Testis (tissue), 3 donors: ENCODE measurements around the gene GPS1. TPM values are rescaled to one million over a fixed set of nuclear protein-coding genes. Genes with fewer than 3 reads are reported as not detected.

Source experiments
- DNase-seq: peaks from one replicate; pipeline ENCODE4 v3.0.0-alpha.2; 2019
- H3K27ac ChIP-seq, 2 donors: fragments of 200-600 bp; sonication (generic); one replicate each; pipeline ENCODE4 v1.5.1; 2019
- H3K27me3 ChIP-seq: fragments of 200-600 bp; sonication (generic); one replicate; pipeline ENCODE4 v1.5.1; 2019
- H3K36me3 ChIP-seq: fragments of 200-600 bp; sonication (generic); one replicate; pipeline ENCODE4 v1.5.1; 2017; ENCODE audit warnings: low read depth; ENCODE audit errors: missing control alignments
- H3K4me1 ChIP-seq: fragments of 200-600 bp; sonication (generic); one replicate; pipeline ENCODE4 v1.5.1; 2019
- H3K4me3 ChIP-seq, 2 donors: fragments of 200-600 bp; sonication (generic); one replicate each; pipeline ENCODE4 v1.5.1; 2017 to 2019
- H3K9me3 ChIP-seq: fragments of 200-600 bp; sonication (generic); one replicate; pipeline ENCODE4 v1.5.1; 2017
- CTCF ChIP-seq, 3 experiments: fragments of 450-650 bp in 2 of 3; fragments of 200-600 bp in 1 of 3; sonication (generic) in 1 of 3; IDR thresholded peaks; one replicate each; pipeline ENCODE4 v1.5.1; 2016 to 2019; ENCODE audit warnings: antibody characterized with exemption in 3 of 3, mild to moderate bottlenecking in 2 of 3, moderate library complexity in 1 of 3
- POLR2A ChIP-seq: fragments of 450-650 bp; IDR thresholded peaks from one replicate; pipeline ENCODE4 v1.6.1; 2017; ENCODE audit warnings: antibody characterized with exemption, mild to moderate bottlenecking, moderate library complexity
- WGBS, 2 donors: methylation state at CpG; one replicate each; pipeline ENCODE4 v1.1.5; 2018; 5-methylcytosine and 5-hydroxymethylcytosine counted together
- intact Hi-C: fragments of 100-400 bp; cut with DNase I; formaldehyde crosslinking; loops from one replicate; pipeline ENCODE4 v1.15.1; 2023; ENCODE audit warnings: low total_unique reads
- polyA plus RNA-seq: library from polyadenylated mRNA; stranded (reverse); fragments of 350-450 nt; fragmentation: Illumina TruSeq; extraction: RNeasy Lipid Tissue Mini Kit (QIAGEN cat#74804); gene quantifications from one replicate; pipeline ENCODE4 v1.2.3, GENCODE V29; 2014; ENCODE audit warnings: low read depth, low replicate concordance; ENCODE audit not compliant: insufficient read depth
- total RNA-seq, 2 donors: library from RNA; depleted of rRNA; stranded (reverse); fragments of >200 nt; gene quantifications; one replicate each; pipeline ENCODE4 v1.2.3, GENCODE V29; 2016

The GPS1 gene
- total and polyA plus RNA-seq, 3 donors from 2014 or later, result 170 to 190 (median 178) TPM

- H3K27me3 ChIP-seq, result no peaks in the 10 kb centered on the region
- TF ChIP-seq CTCF (IDR thresholded peaks at IDR 0.05) (no peak), POLR2A (no peak)
- DNase-seq, result no peak
- peaks cover 6% of the 10 kb centered on the region for H3K4me1 ChIP-seq
- intact Hi-C loops, result no loop called here
- no peaks in the 10 kb centered on the region for H3K9me3 ChIP-seq
- no peak overlapping the region for H3K27ac ChIP-seq
- no peak overlapping the region for H3K4me3 ChIP-seq
- 92% methylated on average over 17 of the region's 19 CpGs; no CpG with 5 or more reads in 1 of the 2 donors for WGBS, 2 donors
- H3K36me3 ChIP-seq, result no peaks in the 10 kb centered on the region
These were observed 40.0 kb upstream of the GPS1 start for GRCh38 chr17:82011617-82012187.

- TF ChIP-seq POLR2A, result no peak
- TF ChIP-seq CTCF (IDR thresholded peaks at IDR 0.05), result no peak
- no peak overlapping the region for H3K4me3 ChIP-seq
- peak overlapping the region in 1 of 2 donors; percentile 43 for H3K27ac ChIP-seq
- H3K36me3 ChIP-seq, result no peaks in the 10 kb centered on the region
- H3K27me3 ChIP-seq, result no peaks in the 10 kb centered on the region
- WGBS, 2 donors, result 73 to 99% methylated on average over 10 to 20 of the region's 20 CpGs
- peaks cover 6% of the 10 kb centered on the region for H3K4me1 ChIP-seq
- no peaks in the 10 kb centered on the region for H3K9me3 ChIP-seq
- intact Hi-C loops, result no loop called here
- no peak for DNase-seq
These were observed 39.4 kb upstream of the GPS1 start for GRCh38 chr17:82012261-82012639.

GRCh38 chr17:82012640-82013295, 38.9 kb upstream of the GPS1 start:
- no peak for TF ChIP-seq POLR2A
- TF ChIP-seq CTCF (IDR thresholded peaks at IDR 0.05), result no peak
- H3K27ac ChIP-seq, result peak overlapping the region in 1 of 2 donors; percentile 43
- no peaks in the 10 kb centered on the region for H3K36me3 ChIP-seq
- DNase-seq, result no peak
- H3K9me3 ChIP-seq, result no peaks in the 10 kb centered on the region
- intact Hi-C loops, result no loop called here
- WGBS, 2 donors, result 67 to 81% methylated on average over 10 to 17 of the region's 19 CpGs
- H3K4me1 ChIP-seq, result peaks cover 6% of the 10 kb centered on the region
- H3K4me3 ChIP-seq, result no peak overlapping the region
- H3K27me3 ChIP-seq, result no peaks in the 10 kb centered on the region

- Histone ChIP-seq H3K9me3 (no peaks in the 10 kb centered on the region), H3K27me3 (no peaks in the 10 kb centered on the region), H3K4me3 (no peak overlapping the region), H3K4me1 (peaks cover 6% of the 10 kb centered on the region), H3K27ac (peak overlapping the region in 1 of 2 donors; percentile 43), H3K36me3 (no peaks in the 10 kb centered on the region)
- WGBS, 2 donors, result 77 to 85% methylated on average over 13 to 16 of the region's 22 CpGs
- intact Hi-C loops, result no loop called here
- no peak for TF ChIP-seq POLR2A
- TF ChIP-seq CTCF (IDR thresholded peaks at IDR 0.05), result no peak
- DNase-seq, result no peak
These were observed 38.4 kb upstream of the GPS1 start for GRCh38 chr17:82013341-82013740.
